Endodermal cell (in vitro differentiated cells): ENCODE results near the gene MED8. TPM values are rescaled to one million over a fixed set of nuclear protein-coding genes. Genes with fewer than 3 reads are reported as not detected.
A peak's percentile ranks its signal among the peaks of the same experiment; 100 is the strongest.

Source experiments
- DNase-seq: peaks from one replicate; pipeline ENCODE4 v3.0.0-alpha.2; 2017
- H3K27ac ChIP-seq: 2 replicates; pipeline ENCODE4 v1.5.1; 2013; ENCODE audit warnings: mild to moderate bottlenecking, low read depth, low read length, moderate library complexity
- H3K27me3 ChIP-seq: 2 replicates; pipeline ENCODE4 v1.6.1; 2013; ENCODE audit warnings: mild to moderate bottlenecking, low read length, moderate library complexity; ENCODE audit not compliant: insufficient read depth, control insufficient read depth, poor library complexity, severe bottlenecking
- H3K36me3 ChIP-seq: 2 replicates; pipeline ENCODE4 v1.7.0; 2013; ENCODE audit warnings: mild to moderate bottlenecking, low read length, moderate library complexity; ENCODE audit not compliant: control insufficient read depth, insufficient read depth
- H3K4me1 ChIP-seq: one replicate; pipeline ENCODE4 v1.7.0; 2013; ENCODE audit warnings: low read length; ENCODE audit not compliant: control insufficient read depth, insufficient read depth
- H3K4me3 ChIP-seq: 2 replicates; pipeline ENCODE4 v1.5.1; 2013; ENCODE audit warnings: mild to moderate bottlenecking, low read length, moderate library complexity
- H3K9ac ChIP-seq: 2 replicates; pipeline ENCODE4 v1.6.1; 2013; ENCODE audit warnings: mild to moderate bottlenecking, low read length, moderate library complexity; ENCODE audit not compliant: poor library complexity, severe bottlenecking; ENCODE audit errors: extremely low read depth
- H3K9me3 ChIP-seq: 2 replicates; pipeline ENCODE4 v1.6.1; 2013; ENCODE audit warnings: mild to moderate bottlenecking, low read length, moderate library complexity; ENCODE audit not compliant: control insufficient read depth
- H3K27ac Mint-ChIP-seq: 2 replicates; pipeline ENCODE4 v1.8.0; 2020; ENCODE audit warnings: mixed read lengths
- H3K27me3 Mint-ChIP-seq: 2 replicates; pipeline ENCODE4 v1.8.0; 2021; ENCODE audit warnings: mild to moderate bottlenecking, mixed read lengths; ENCODE audit not compliant: insufficient read depth
- H3K36me3 Mint-ChIP-seq: 2 replicates; pipeline ENCODE4 v1.8.0; 2020; ENCODE audit warnings: low read depth, mixed read lengths
- H3K4me1 Mint-ChIP-seq: 2 replicates; pipeline ENCODE4 v1.8.0; 2020; ENCODE audit warnings: mixed read lengths
- H3K4me3 Mint-ChIP-seq: 2 replicates; pipeline ENCODE4 v1.8.0; 2020; ENCODE audit warnings: mild to moderate bottlenecking, moderate library complexity, mixed read lengths
- H3K9me3 Mint-ChIP-seq: 2 replicates; pipeline ENCODE4 v1.8.0; 2020; ENCODE audit warnings: mild to moderate bottlenecking, mixed read lengths
- CTCF ChIP-seq: fragments of 200-600 bp; sonication (generic); conservative IDR thresholded peaks from 2 replicates; pipeline ENCODE4 v1.5.0; 2021; ENCODE audit warnings: antibody characterized with exemption, mild to moderate bottlenecking
- WGBS, 2 experiments: methylation state at CpG; one replicate each; pipeline versions ENCODE4 v1.1.5 to v1.1.7; 2013; ENCODE audit warnings: missing lambda C conversion rate in 2 of 2, mixed read lengths in 1 of 2; ENCODE audit not compliant: insufficient coverage in 1 of 2, insufficient read length in 1 of 2; 5-methylcytosine and 5-hydroxymethylcytosine counted together
- total RNA-seq, 2 donors: library from RNA; stranded (reverse); fragmentation: NEBNext Ultra II Directional in 1 of 2; extraction: Animal tissue kit (Norgen Biotek cat#: 25700) in 1 of 2; gene quantifications; 2 replicates in 1 of 2; 3 replicates in 1 of 2; pipeline ENCODE4 v1.2.1, GENCODE V29; 2021

The MED8 gene
- total RNA-seq, 2 donors from 2014 or later = 16.1 to 18.8 TPM

DNA sequence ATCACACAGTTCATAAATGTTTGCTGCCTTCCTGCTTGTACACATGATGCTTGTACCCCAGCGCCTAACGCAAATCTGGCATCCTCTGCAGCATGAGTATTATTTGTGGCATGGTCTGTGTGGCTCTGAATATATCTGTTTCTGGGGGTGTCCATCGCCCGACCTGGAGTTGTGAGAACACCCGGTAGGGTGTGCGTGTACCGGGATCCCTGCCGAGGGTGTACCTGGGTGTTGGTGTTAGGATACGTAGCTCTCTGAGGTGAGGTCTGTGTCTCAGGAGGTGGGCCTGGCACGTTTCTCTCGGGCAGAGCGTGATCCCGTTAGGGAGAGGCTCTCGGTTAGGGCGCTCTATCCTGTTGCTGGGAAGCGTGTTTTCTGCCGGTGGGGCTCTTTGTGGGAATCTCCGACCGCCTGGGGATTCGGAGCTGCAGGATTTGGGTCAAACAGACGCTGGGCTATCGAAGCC lies 41.2 kb downstream of the MED8 start:
- Histone ChIP-seq H3K9ac (peak overlapping the region; percentile 93), H3K27ac (no peak overlapping the region), H3K27me3 (peaks cover 6% of the 10 kb centered on the region), H3K36me3 (no peaks in the 10 kb centered on the region), H3K9me3 (no peaks in the 10 kb centered on the region), H3K4me3 (peak overlapping the region; percentile 79), H3K4me1 (peaks cover 12% of the 10 kb centered on the region)
- 38% methylated on average over 12 to 22 of the region's 22 CpGs for WGBS, 2 experiments
- Mint-ChIP-seq H3K36me3 (no peaks in the 10 kb centered on the region), H3K9me3 (no peaks in the 10 kb centered on the region), H3K27me3 (no peaks in the 10 kb centered on the region), H3K4me3 (peak overlapping the region; percentile 77), H3K4me1 (peaks cover 34% of the 10 kb centered on the region), H3K27ac (peak overlapping the region; percentile 69)
- TF ChIP-seq CTCF = no peak
- DNase-seq = no peak

DNA sequence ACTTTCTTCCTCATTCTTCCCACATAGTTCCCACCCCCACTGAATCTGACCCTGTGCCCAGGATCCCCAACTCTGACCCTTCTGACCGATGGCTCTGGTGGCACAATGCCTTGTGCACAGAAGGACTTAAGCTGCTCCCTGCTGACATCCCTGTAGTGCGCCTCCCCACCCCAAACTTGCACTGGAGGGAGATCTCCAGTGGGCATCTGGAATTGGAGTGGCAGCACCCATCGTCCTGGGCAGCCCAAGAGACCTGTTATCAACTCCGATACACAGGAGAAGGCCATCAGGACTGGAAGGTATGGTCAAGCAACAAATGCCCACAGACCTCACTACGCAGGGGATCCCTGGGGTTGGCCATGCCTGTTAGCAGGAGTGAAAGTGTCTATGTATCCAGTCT lies 43.0 kb downstream of the MED8 start:
- H3K27me3 Mint-ChIP-seq = no peaks in the 10 kb centered on the region
- H3K9me3 ChIP-seq = no peaks in the 10 kb centered on the region
- H3K36me3 ChIP-seq = no peaks in the 10 kb centered on the region
- H3K4me1 ChIP-seq = peaks cover 12% of the 10 kb centered on the region
- whole genome bisulfite sequencing, 2 experiments = 89 to 100% methylated on average over 1 to 5 of the region's 5 CpGs
- no peak overlapping the region for H3K27ac ChIP-seq
- no peak overlapping the region for H3K27ac Mint-ChIP-seq
- H3K27me3 ChIP-seq = peaks cover 6% of the 10 kb centered on the region
- H3K36me3 Mint-ChIP-seq = no peaks in the 10 kb centered on the region
- no peak overlapping the region for H3K4me3 ChIP-seq
- TF ChIP-seq CTCF = no peak
- H3K4me3 Mint-ChIP-seq = no peak overlapping the region
- H3K4me1 Mint-ChIP-seq = peaks cover 34% of the 10 kb centered on the region
- no peak overlapping the region for H3K9ac ChIP-seq
- no peaks in the 10 kb centered on the region for H3K9me3 Mint-ChIP-seq
- peak; percentile 48 for DNase-seq

- Mint-ChIP-seq H3K27me3 (no peaks in the 10 kb centered on the region), H3K4me3 (no peak overlapping the region), H3K27ac (no peak overlapping the region), H3K9me3 (no peaks in the 10 kb centered on the region), H3K36me3 (no peaks in the 10 kb centered on the region), H3K4me1 (peaks cover 32% of the 10 kb centered on the region)
- Histone ChIP-seq H3K9ac (no peak overlapping the region), H3K36me3 (no peaks in the 10 kb centered on the region), H3K4me3 (no peak overlapping the region), H3K9me3 (no peaks in the 10 kb centered on the region), H3K27me3 (peaks cover 6% of the 10 kb centered on the region), H3K4me1 (peaks cover 12% of the 10 kb centered on the region), H3K27ac (no peak overlapping the region)
- TF ChIP-seq CTCF = no peak
- peak; percentile 41 for DNase-seq
- 68 to 78% methylated on average over 3 of the region's 3 CpGs for WGBS, 2 experiments
These were observed 44.5 kb downstream of the MED8 start for GRCh38 chr1:43345120-43345519.
